ENCODE data around the gene ATP6V0A4. TPM values are rescaled to one million over a fixed set of nuclear protein-coding genes. Genes with fewer than 3 reads are reported as not detected.
A peak's percentile ranks its signal among the peaks of the same experiment; 100 is the strongest.

The ATP6V0A4 gene
- total and polyA plus RNA-seq, 2 of the 13 experiments (the other 11 are each of a cell fraction or from before 2014, with no cell fraction given), result 0.24 to 0.25 TPM

- TF ChIP-seq, protein P1, sequence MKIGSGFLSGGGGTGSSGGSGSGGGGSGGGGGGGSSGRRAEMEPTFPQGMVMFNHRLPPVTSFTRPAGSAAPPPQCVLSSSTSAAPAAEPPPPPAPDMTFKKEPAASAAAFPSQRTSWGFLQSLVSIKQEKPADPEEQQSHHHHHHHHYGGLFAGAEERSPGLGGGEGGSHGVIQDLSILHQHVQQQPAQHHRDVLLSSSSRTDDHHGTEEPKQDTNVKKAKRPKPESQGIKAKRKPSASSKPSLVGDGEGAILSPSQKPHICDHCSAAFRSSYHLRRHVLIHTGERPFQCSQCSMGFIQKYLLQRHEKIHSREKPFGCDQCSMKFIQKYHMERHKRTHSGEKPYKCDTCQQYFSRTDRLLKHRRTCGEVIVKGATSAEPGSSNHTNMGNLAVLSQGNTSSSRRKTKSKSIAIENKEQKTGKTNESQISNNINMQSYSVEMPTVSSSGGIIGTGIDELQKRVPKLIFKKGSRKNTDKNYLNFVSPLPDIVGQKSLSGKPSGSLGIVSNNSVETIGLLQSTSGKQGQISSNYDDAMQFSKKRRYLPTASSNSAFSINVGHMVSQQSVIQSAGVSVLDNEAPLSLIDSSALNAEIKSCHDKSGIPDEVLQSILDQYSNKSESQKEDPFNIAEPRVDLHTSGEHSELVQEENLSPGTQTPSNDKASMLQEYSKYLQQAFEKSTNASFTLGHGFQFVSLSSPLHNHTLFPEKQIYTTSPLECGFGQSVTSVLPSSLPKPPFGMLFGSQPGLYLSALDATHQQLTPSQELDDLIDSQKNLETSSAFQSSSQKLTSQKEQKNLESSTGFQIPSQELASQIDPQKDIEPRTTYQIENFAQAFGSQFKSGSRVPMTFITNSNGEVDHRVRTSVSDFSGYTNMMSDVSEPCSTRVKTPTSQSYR (CRISPR knock-in tag; IDR thresholded peaks at IDR 0.05; ENCODE audit: borderline replicate concordance), result no peak
- TF ChIP-seq HOXA3 (CRISPR knock-in tag; IDR thresholded peaks at IDR 0.05), result peak; percentile 39; the same call in 1 of the 2 replicates
- TF ChIP-seq ZFP90 (CRISPR knock-in tag; IDR thresholded peaks at IDR 0.05; ENCODE audit: borderline replicate concordance), result no peak
- TF ChIP-seq, protein P2, sequence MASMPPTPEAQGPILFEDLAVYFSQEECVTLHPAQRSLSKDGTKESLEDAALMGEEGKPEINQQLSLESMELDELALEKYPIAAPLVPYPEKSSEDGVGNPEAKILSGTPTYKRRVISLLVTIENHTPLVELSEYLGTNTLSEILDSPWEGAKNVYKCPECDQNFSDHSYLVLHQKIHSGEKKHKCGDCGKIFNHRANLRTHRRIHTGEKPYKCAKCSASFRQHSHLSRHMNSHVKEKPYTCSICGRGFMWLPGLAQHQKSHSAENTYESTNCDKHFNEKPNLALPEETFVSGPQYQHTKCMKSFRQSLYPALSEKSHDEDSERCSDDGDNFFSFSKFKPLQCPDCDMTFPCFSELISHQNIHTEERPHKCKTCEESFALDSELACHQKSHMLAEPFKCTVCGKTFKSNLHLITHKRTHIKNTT (CRISPR knock-in tag; IDR thresholded peaks at IDR 0.05), result no peak
- no peak for TF ChIP-seq ZNF776 (CRISPR knock-in tag; IDR thresholded peaks at IDR 0.05)
- no peak for TF ChIP-seq ZNF792 (CRISPR knock-in tag; IDR thresholded peaks at IDR 0.05)
- TF ChIP-seq ARNT2 (CRISPR knock-in tag; IDR thresholded peaks at IDR 0.05; ENCODE audit: low read depth), result no peak
- TF ChIP-seq, protein P3, sequence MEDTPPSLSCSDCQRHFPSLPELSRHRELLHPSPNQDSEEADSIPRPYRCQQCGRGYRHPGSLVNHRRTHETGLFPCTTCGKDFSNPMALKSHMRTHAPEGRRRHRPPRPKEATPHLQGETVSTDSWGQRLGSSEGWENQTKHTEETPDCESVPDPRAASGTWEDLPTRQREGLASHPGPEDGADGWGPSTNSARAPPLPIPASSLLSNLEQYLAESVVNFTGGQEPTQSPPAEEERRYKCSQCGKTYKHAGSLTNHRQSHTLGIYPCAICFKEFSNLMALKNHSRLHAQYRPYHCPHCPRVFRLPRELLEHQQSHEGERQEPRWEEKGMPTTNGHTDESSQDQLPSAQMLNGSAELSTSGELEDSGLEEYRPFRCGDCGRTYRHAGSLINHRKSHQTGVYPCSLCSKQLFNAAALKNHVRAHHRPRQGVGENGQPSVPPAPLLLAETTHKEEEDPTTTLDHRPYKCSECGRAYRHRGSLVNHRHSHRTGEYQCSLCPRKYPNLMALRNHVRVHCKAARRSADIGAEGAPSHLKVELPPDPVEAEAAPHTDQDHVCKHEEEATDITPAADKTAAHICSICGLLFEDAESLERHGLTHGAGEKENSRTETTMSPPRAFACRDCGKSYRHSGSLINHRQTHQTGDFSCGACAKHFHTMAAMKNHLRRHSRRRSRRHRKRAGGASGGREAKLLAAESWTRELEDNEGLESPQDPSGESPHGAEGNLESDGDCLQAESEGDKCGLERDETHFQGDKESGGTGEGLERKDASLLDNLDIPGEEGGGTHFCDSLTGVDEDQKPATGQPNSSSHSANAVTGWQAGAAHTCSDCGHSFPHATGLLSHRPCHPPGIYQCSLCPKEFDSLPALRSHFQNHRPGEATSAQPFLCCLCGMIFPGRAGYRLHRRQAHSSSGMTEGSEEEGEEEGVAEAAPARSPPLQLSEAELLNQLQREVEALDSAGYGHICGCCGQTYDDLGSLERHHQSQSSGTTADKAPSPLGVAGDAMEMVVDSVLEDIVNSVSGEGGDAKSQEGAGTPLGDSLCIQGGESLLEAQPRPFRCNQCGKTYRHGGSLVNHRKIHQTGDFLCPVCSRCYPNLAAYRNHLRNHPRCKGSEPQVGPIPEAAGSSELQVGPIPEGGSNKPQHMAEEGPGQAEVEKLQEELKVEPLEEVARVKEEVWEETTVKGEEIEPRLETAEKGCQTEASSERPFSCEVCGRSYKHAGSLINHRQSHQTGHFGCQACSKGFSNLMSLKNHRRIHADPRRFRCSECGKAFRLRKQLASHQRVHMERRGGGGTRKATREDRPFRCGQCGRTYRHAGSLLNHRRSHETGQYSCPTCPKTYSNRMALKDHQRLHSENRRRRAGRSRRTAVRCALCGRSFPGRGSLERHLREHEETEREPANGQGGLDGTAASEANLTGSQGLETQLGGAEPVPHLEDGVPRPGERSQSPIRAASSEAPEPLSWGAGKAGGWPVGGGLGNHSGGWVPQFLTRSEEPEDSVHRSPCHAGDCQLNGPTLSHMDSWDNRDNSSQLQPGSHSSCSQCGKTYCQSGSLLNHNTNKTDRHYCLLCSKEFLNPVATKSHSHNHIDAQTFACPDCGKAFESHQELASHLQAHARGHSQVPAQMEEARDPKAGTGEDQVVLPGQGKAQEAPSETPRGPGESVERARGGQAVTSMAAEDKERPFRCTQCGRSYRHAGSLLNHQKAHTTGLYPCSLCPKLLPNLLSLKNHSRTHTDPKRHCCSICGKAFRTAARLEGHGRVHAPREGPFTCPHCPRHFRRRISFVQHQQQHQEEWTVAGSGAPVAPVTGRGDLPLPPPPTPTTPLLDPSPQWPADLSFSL (CRISPR knock-in tag; IDR thresholded peaks at IDR 0.05), result 0 out of 2 replicates have a peak, but pooled peaks have one; percentile 27
- TF ChIP-seq IRF2 (CRISPR knock-in tag; IDR thresholded peaks at IDR 0.05), result no peak; the same call in 1 of the 2 replicates
- no peak for TF ChIP-seq ZNF17 (CRISPR knock-in tag; IDR thresholded peaks at IDR 0.05)
- TF ChIP-seq HMG20A (CRISPR knock-in tag; IDR thresholded peaks at IDR 0.05; ENCODE audit: borderline replicate concordance), result peak; percentile 73; the same call in 1 of the 2 replicates
- no peak for TF ChIP-seq XRCC5 (optimal IDR thresholded peaks at IDR 0.05; ENCODE audit: low read length)
- TF ChIP-seq ZNF605 (CRISPR knock-in tag; IDR thresholded peaks at IDR 0.05), result no peak
- TF ChIP-seq REXO4 (CRISPR knock-in tag; IDR thresholded peaks at IDR 0.05; ENCODE audit: borderline replicate concordance), result no peak
- TF ChIP-seq SOX5 (CRISPR knock-in tag; IDR thresholded peaks at IDR 0.05; ENCODE audit: borderline replicate concordance), result peak; percentile 80
- TF ChIP-seq HNF4A (CRISPR knock-in tag; IDR thresholded peaks at IDR 0.05), result peak; percentile 56; the same call in 1 of the 2 replicates
- 0 out of 2 replicates have a peak, but pooled peaks have one; percentile 23 for TF ChIP-seq ZMYM2 (CRISPR knock-in tag; IDR thresholded peaks at IDR 0.05)
- 0 out of 2 replicates have a peak, but pooled peaks have one; percentile 15 for TF ChIP-seq NR2F2 (IDR thresholded peaks at IDR 0.05; ENCODE audit: borderline replicate concordance, low read depth)
- no peak for TF ChIP-seq SSRP1 (CRISPR knock-in tag; IDR thresholded peaks at IDR 0.05)
- 0 out of 4 replicates have a peak, but pooled peaks of 1 of the 2 experiments have one; percentile 14 for TF ChIP-seq EP300 (IDR thresholded peaks at IDR 0.05; ENCODE audit: low read depth in 2 of 2, low read length in 2 of 2)
- no peak for TF ChIP-seq EP300 (CRISPR knock-in tag; IDR thresholded peaks at IDR 0.05; ENCODE audit: borderline replicate concordance)
- peak; percentile 49; the same call in 1 of the 2 replicates for TF ChIP-seq FOXO1 (CRISPR knock-in tag; IDR thresholded peaks at IDR 0.05)
Observed at GRCh38 chr7:138665669-138666140, 132.3 kb downstream of the ATP6V0A4 start (continued).

All from HepG2 (cell line).